Keratinocyte (primary cell): Measurements from ENCODE around the gene FBXW5. TPM values are rescaled to one million over a fixed set of nuclear protein-coding genes. Genes with fewer than 3 reads are reported as not detected.

Experiments
- DNase-seq: peaks from one replicate; pipeline ENCODE4 v3.0.0-alpha.2; 2011; ENCODE audit warnings: low read depth, missing footprints, low spot score
- FAIRE-seq: peaks from 2 replicates; lab custom pipeline; 2011; peaks lifted over from hg19 to GRCh38; lab: Jason Lieb, UNC
- H2AFZ ChIP-seq: 2 replicates; pipeline ENCODE4 v1.6.0; 2012; ENCODE audit warnings: low read length, control low read depth, inconsistent platforms; ENCODE audit not compliant: control insufficient read depth
- H3K27ac ChIP-seq: 2 replicates; pipeline ENCODE4 v1.5.1; 2011; ENCODE audit warnings: low read length; ENCODE audit not compliant: control insufficient read depth, insufficient read depth
- H3K27me3 ChIP-seq: 3 replicates; pipeline ENCODE4 v1.6.0; 2011; ENCODE audit warnings: low read length; ENCODE audit not compliant: control insufficient read depth, insufficient read depth; ENCODE audit errors: extremely low read depth
- H3K36me3 ChIP-seq, 2 experiments: 2 replicates in 1 of 2; 3 replicates in 1 of 2; pipeline ENCODE4 v1.5.1; 2011; ENCODE audit warnings: low read length in 2 of 2, mild to moderate bottlenecking in 1 of 2; ENCODE audit not compliant: control insufficient read depth in 2 of 2, insufficient read depth in 2 of 2; ENCODE audit errors: extremely low read depth in 1 of 2
- H3K4me1 ChIP-seq: 3 replicates; pipeline ENCODE4 v1.5.1; 2011; ENCODE audit warnings: low read length; ENCODE audit not compliant: control insufficient read depth, insufficient read depth; ENCODE audit errors: extremely low read depth
- H3K4me2 ChIP-seq: 3 replicates; pipeline ENCODE4 v1.6.0; 2011; ENCODE audit warnings: low read depth, low read length; ENCODE audit not compliant: control insufficient read depth, insufficient read depth; ENCODE audit errors: extremely low read depth
- H3K4me3 ChIP-seq, 3 experiments: fragments of 200-600 bp in 1 of 3; sonication (generic) in 1 of 3; 2 replicates in 2 of 3; 3 replicates in 1 of 3; pipeline ENCODE4 v1.5.1; 2011 to 2016; ENCODE audit warnings: low read length in 3 of 3, mild to moderate bottlenecking in 3 of 3, control low read depth in 2 of 3, inconsistent platforms in 1 of 3, low read depth in 1 of 3, mixed read lengths in 1 of 3, mixed run types in 1 of 3, moderate library complexity in 1 of 3; ENCODE audit not compliant: control insufficient read depth in 2 of 3, insufficient read depth in 2 of 3; ENCODE audit errors: extremely low read depth in 1 of 3
- H3K79me2 ChIP-seq: 2 replicates; pipeline ENCODE4 v1.6.0; 2012; ENCODE audit warnings: low read length; ENCODE audit not compliant: control insufficient read depth, insufficient read depth
- H3K9ac ChIP-seq: 3 replicates; pipeline ENCODE4 v1.6.0; 2011; ENCODE audit warnings: low read length; ENCODE audit not compliant: control insufficient read depth, insufficient read depth; ENCODE audit errors: extremely low read depth
- H3K9me1 ChIP-seq: 3 replicates; pipeline ENCODE4 v1.6.0; 2011; ENCODE audit warnings: low read length; ENCODE audit not compliant: control insufficient read depth, insufficient read depth; ENCODE audit errors: extremely low read depth
- H3K9me3 ChIP-seq: 2 replicates; pipeline ENCODE4 v1.5.1; 2012; ENCODE audit warnings: low read depth, low read length; ENCODE audit not compliant: control insufficient read depth
- H4K20me1 ChIP-seq: 3 replicates; pipeline ENCODE4 v1.6.0; 2011; ENCODE audit warnings: low read length; ENCODE audit not compliant: control insufficient read depth, insufficient read depth; ENCODE audit errors: extremely low read depth
- CTCF ChIP-seq, 3 experiments: IDR thresholded peaks in 1 of 3; conservative IDR thresholded peaks in 1 of 3; optimal IDR thresholded peaks in 1 of 3; 2 replicates in 2 of 3; 3 replicates in 1 of 3; pipeline versions ENCODE3 to v1.5.1; 2011; ENCODE audit warnings: low read length in 3 of 3, mild to moderate bottlenecking in 3 of 3, moderate library complexity in 2 of 3, control low read depth in 1 of 3, inconsistent platforms in 1 of 3; ENCODE audit not compliant: insufficient read depth in 2 of 3; ENCODE audit errors: extremely low read depth in 1 of 3
- EZH2 ChIP-seq: IDR thresholded peaks from one replicate; pipeline ENCODE4 v1.6.1; 2012; ENCODE audit warnings: inconsistent platforms, mild to moderate bottlenecking, low read length, moderate library complexity
- dilution Hi-C: fragments of 300-500 bp; cut with MboI; formaldehyde crosslinking; loops from one replicate; pipeline ENCODE4 v1.7.0; 2020; ENCODE audit warnings: low sequenced_read_pairs; ENCODE audit not compliant: extremely low pct_ligation_motif_present
- polyA plus RNA-seq, 5 experiments: library from polyadenylated mRNA; depleted of rRNA in 3 of 5; stranded (reverse) in 3 of 5; stranded (forward) in 1 of 5; unstranded in 1 of 5; fragments of >200 nt; gene quantifications; 1 replicate in 1 of 5; 2 replicates in 3 of 5; 3 replicates in 1 of 5; pipeline versions ENCODE4 v1.2.1 to v1.2.3, GENCODE V29; 2011 to 2012; ENCODE audit warnings: missing spikeins in 2 of 5, low read depth in 1 of 5, low replicate concordance in 1 of 5

FBXW5 gene
- polyA plus RNA-seq, 1 donor (not counting 4 experiments of a cell fraction or from before 2014, with no cell fraction given), result 23.0 TPM

- Histone ChIP-seq H3K27me3 (peaks cover 5% of the 10 kb centered on the region), H3K36me3 (no peaks in the 10 kb centered on the region), H3K4me2 (no peak overlapping the region), H3K4me1 (peaks cover 2% of the 10 kb centered on the region), H3K4me3 (no peak overlapping the region), H3K9me3 (no peaks in the 10 kb centered on the region), H3K79me2 (no peaks in the 10 kb centered on the region), H3K9ac (no peak overlapping the region), H2AFZ (no peak overlapping the region), H3K27ac (no peak overlapping the region), H3K9me1 (no peaks in the 10 kb centered on the region), H4K20me1 (no peaks in the 10 kb centered on the region)
- FAIRE-seq (no peak), DNase-seq (no peak)
- dilution Hi-C loops, result no loop called here
- TF ChIP-seq EZH2 (no peak), CTCF (optimal IDR thresholded peaks at IDR 0.05 in 1 of 3, IDR thresholded peaks at IDR 0.05 in 1 of 3, conservative IDR thresholded peaks at IDR 0.05 in 1 of 3; ENCODE audit: extremely low read depth in 1 of 3, insufficient read depth in 2 of 3, low read length in 3 of 3) (no peak)
These were observed 14.6 kb upstream of the FBXW5 start for GRCh38 chr9:136958898-136959850.

GRCh38 chr9:136958473-136958872 is 13.9 kb upstream of the FBXW5 start:
- Histone ChIP-seq H3K4me3 (no peak overlapping the region), H3K4me1 (no peaks in the 10 kb centered on the region), H3K4me2 (no peak overlapping the region), H3K9me3 (no peaks in the 10 kb centered on the region), H3K9ac (no peak overlapping the region), H3K36me3 (no peaks in the 10 kb centered on the region), H2AFZ (no peak overlapping the region), H4K20me1 (no peaks in the 10 kb centered on the region), H3K27me3 (peaks cover 5% of the 10 kb centered on the region), H3K9me1 (no peaks in the 10 kb centered on the region), H3K27ac (no peak overlapping the region), H3K79me2 (no peaks in the 10 kb centered on the region)
- no peak for FAIRE-seq
- no peak for DNase-seq
- dilution Hi-C loops, result no loop called here
- TF ChIP-seq EZH2 (no peak), CTCF (optimal IDR thresholded peaks at IDR 0.05 in 1 of 3, IDR thresholded peaks at IDR 0.05 in 1 of 3, conservative IDR thresholded peaks at IDR 0.05 in 1 of 3; ENCODE audit: extremely low read depth in 1 of 3, insufficient read depth in 2 of 3, low read length in 3 of 3) (no peak)
